ENCODE measurements around the gene PRICKLE2. TPM values are rescaled to one million over a fixed set of nuclear protein-coding genes. Genes with fewer than 3 reads are reported as not detected.

Gene PRICKLE2
- total RNA-seq, 1 donor from 2014 or later, result 10.8 TPM

DNA sequence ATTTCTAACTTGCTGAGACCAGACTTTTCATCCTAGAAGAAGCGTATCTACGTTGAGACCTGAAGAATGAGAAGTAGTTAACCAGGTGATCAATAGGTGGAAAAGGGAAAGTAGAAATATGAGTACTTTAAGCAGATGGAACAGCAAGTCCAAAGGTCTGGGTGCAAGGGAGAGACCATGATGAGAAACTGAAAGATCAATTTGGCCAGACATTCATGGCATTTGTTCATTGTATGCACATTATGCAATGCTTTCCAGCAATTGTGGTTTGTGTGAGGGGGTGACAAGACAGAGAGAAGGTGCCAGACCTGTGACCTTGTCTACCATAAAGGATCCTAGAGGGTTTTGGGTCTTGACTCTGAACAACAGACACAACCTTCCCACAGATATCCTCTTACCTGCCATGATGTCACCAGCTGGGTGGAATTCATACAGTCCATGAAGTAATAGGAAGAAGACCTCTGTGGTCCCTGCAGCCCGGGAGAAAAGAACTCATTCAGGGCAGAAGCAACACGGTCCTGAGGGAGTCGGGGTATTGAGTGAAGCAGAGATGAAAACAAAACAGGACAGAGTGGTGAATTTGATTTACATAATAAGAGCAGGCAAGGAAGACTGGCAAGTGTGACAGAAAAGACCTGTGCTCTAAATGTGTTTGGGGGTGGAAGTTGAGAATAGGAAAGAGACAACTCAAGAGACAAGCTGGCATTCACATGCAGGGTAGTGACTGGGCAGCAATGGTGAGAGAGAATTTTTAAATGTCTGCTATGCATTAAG lies 138.6 kb downstream of the PRICKLE2 start:
- Histone ChIP-seq H3K36me3 (ENCODE audit: control insufficient read depth, insufficient read depth, low read length) (no peaks in the 10 kb centered on the region), H3K27me3 (ENCODE audit: control insufficient read depth, insufficient read depth, low read length) (no peaks in the 10 kb centered on the region), H3K4me3 (ENCODE audit: low read depth, low read length) (no peak overlapping the region)
- no peak for TF ChIP-seq CTCF (IDR thresholded peaks at IDR 0.05; ENCODE audit: insufficient read depth, low read length, poor library complexity, severe bottlenecking)
- DNase-seq (ENCODE audit: low read depth), result no peak

GRCh38 chr3:64084640-64085039 lies 140.6 kb downstream of the PRICKLE2 start:
- H3K36me3 ChIP-seq (ENCODE audit: control insufficient read depth, insufficient read depth, low read length), result no peaks in the 10 kb centered on the region
- no peak overlapping the region for H3K4me3 ChIP-seq (ENCODE audit: low read depth, low read length)
- H3K27me3 ChIP-seq (ENCODE audit: control insufficient read depth, insufficient read depth, low read length), result no peaks in the 10 kb centered on the region
- no peak for TF ChIP-seq CTCF (IDR thresholded peaks at IDR 0.05; ENCODE audit: insufficient read depth, low read length, poor library complexity, severe bottlenecking)
- peak; percentile 100 for DNase-seq (ENCODE audit: low read depth)

GRCh38 chr3:64083575-64083974 lies 141.7 kb downstream of the PRICKLE2 start:
- no peak for DNase-seq (ENCODE audit: low read depth)
- no peaks in the 10 kb centered on the region for H3K27me3 ChIP-seq (ENCODE audit: control insufficient read depth, insufficient read depth, low read length)
- TF ChIP-seq CTCF (IDR thresholded peaks at IDR 0.05; ENCODE audit: insufficient read depth, low read length, poor library complexity, severe bottlenecking), result no peak
- H3K36me3 ChIP-seq (ENCODE audit: control insufficient read depth, insufficient read depth, low read length), result no peaks in the 10 kb centered on the region
- no peak overlapping the region for H3K4me3 ChIP-seq (ENCODE audit: low read depth, low read length)

DNA sequence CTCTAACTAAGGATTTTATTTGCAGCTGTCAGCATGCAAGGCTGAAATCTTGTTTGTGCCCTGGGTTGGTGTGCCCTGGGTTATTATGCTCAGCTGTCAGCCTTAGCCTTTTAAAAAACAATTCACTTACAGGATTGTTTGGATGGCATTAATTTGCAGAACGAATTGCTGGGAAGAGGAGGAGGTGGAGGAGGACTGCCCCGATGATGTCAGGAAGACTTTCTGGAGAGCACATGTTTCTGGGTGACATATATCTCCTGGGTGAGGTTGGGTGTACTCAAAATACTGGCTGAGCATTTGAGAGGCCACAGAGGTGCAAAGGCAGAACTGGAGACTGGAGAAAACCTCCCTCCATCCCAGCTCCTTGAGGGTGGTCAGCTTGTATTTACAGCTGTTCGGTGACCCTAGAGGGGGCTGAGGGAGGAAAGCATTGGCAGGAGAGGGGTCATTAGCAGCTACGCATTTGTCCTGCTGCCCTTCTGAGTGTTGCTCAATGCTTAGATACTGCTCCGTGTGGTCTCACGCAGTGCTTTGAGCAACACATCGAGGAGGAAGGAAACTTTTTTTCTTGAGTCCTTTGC lies 142.2 kb downstream of the PRICKLE2 start:
- no peak for DNase-seq (ENCODE audit: low read depth)
- H3K27me3 ChIP-seq (ENCODE audit: control insufficient read depth, insufficient read depth, low read length), result no peaks in the 10 kb centered on the region
- H3K36me3 ChIP-seq (ENCODE audit: control insufficient read depth, insufficient read depth, low read length), result no peaks in the 10 kb centered on the region
- no peak for TF ChIP-seq CTCF (IDR thresholded peaks at IDR 0.05; ENCODE audit: insufficient read depth, low read length, poor library complexity, severe bottlenecking)
- no peak overlapping the region for H3K4me3 ChIP-seq (ENCODE audit: low read depth, low read length)

GRCh38 chr3:64082411-64082810 lies 142.9 kb downstream of the PRICKLE2 start:
- Histone ChIP-seq H3K4me3 (ENCODE audit: low read depth, low read length) (no peak overlapping the region), H3K27me3 (ENCODE audit: control insufficient read depth, insufficient read depth, low read length) (no peaks in the 10 kb centered on the region), H3K36me3 (ENCODE audit: control insufficient read depth, insufficient read depth, low read length) (no peaks in the 10 kb centered on the region)
- no peak for TF ChIP-seq CTCF (IDR thresholded peaks at IDR 0.05; ENCODE audit: insufficient read depth, low read length, poor library complexity, severe bottlenecking)
- DNase-seq (ENCODE audit: low read depth), result no peak

All from kidney epithelial cell (primary cell).